ENCODE data around the gene CHST9. TPM values are rescaled to one million over a fixed set of nuclear protein-coding genes. Genes with fewer than 3 reads are reported as not detected.

CHST9 gene
- total and polyA plus RNA-seq, 10 donors = 0.87 to 23.9 (median 8.4) TPM

GRCh38 chr18:27184115-27185024 is 738 bp downstream of the CHST9 start:
- Histone ChIP-seq H3K27ac (peak overlapping the region in 6 of 8 donors; percentile 24 to 59 (median 43)), H3K36me3 (no peaks in the 10 kb centered on the region)

GRCh38 chr18:27181726-27182125 is 3.4 kb downstream of the CHST9 start:
- no peak for DNase-seq
- TF ChIP-seq POLR2AphosphoS5 (IDR thresholded peaks at IDR 0.05) = no peak
- TF ChIP-seq CTCF (IDR thresholded peaks at IDR 0.05 in 8 of 11, conservative IDR thresholded peaks at IDR 0.05 in 3 of 11) = no peak
- TF ChIP-seq POLR2A (IDR thresholded peaks at IDR 0.05) = no peak
- Histone ChIP-seq H3K4me3 (no peak overlapping the region), H3K36me3 (no peaks in the 10 kb centered on the region), H3K4me1 (no peaks in the 10 kb centered on the region), H3K27me3 (replicated peaks in 1 of 7) (peaks cover 0 to 19% (median 3%) of the 10 kb centered on the region in 7 donors), H3K9me3 (no peaks in the 10 kb centered on the region), H3K27ac (no peak overlapping the region)
- WGBS, 5 donors = 38 to 72% (median 45%) methylated on average over 1 of the region's 1 CpG
- intact Hi-C loops (cut with DNase I; ENCODE audit: low total_unique reads) = no loop called here

More at GRCh38 chr18:27184115-27185024, 738 bp downstream of the CHST9 start:
- WGBS, 5 donors = 8 to 12% (median 9%) methylated on average over 23 to 33 of the region's 33 CpGs
- no peak for TF ChIP-seq POLR2AphosphoS5 (IDR thresholded peaks at IDR 0.05)
- Histone ChIP-seq H3K4me3 (peak overlapping the region; percentile 35 to 74 (median 50)), H3K27me3 (replicated peaks in 1 of 7) (peaks cover 0 to 19% (median 3%) of the 10 kb centered on the region in 7 donors), H3K9me3 (no peaks in the 10 kb centered on the region), H3K4me1 (no peaks in the 10 kb centered on the region)
- intact Hi-C loops (cut with DNase I; ENCODE audit: low total_unique reads) = no loop called here
- peak; percentile 67 for DNase-seq

- no peaks in the 10 kb centered on the region for H3K36me3 ChIP-seq
- H3K27ac ChIP-seq = no peak overlapping the region
- intact Hi-C loops (cut with DNase I; ENCODE audit: low total_unique reads) = no loop called here
- no peak for DNase-seq
- no peaks in the 10 kb centered on the region for H3K27me3 ChIP-seq (replicated peaks in 1 of 7)
- H3K9me3 ChIP-seq = no peaks in the 10 kb centered on the region
- no peak for TF ChIP-seq POLR2AphosphoS5 (IDR thresholded peaks at IDR 0.05)
- TF ChIP-seq POLR2A (IDR thresholded peaks at IDR 0.05) = no peak
- no peak for TF ChIP-seq CTCF (IDR thresholded peaks at IDR 0.05 in 8 of 11, conservative IDR thresholded peaks at IDR 0.05 in 3 of 11)
- H3K4me3 ChIP-seq = no peak overlapping the region
- no peaks in the 10 kb centered on the region for H3K4me1 ChIP-seq
Measured at GRCh38 chr18:27178424-27178823, 6.7 kb downstream of the CHST9 start.

GRCh38 chr18:27175914-27176313 is 9.2 kb downstream of the CHST9 start:
- Histone ChIP-seq H3K4me1 (no peaks in the 10 kb centered on the region), H3K27me3 (replicated peaks in 1 of 7) (no peaks in the 10 kb centered on the region), H3K36me3 (no peaks in the 10 kb centered on the region), H3K27ac (no peak overlapping the region), H3K4me3 (no peak overlapping the region), H3K9me3 (no peaks in the 10 kb centered on the region)
- WGBS, 5 donors = 5 to 23% (median 11%) methylated on average over 1 of the region's 1 CpG
- TF ChIP-seq POLR2AphosphoS5 (IDR thresholded peaks at IDR 0.05) (no peak), CTCF (IDR thresholded peaks at IDR 0.05 in 8 of 11, conservative IDR thresholded peaks at IDR 0.05 in 3 of 11) (no peak), POLR2A (IDR thresholded peaks at IDR 0.05) (no peak)
- intact Hi-C loops (cut with DNase I; ENCODE audit: low total_unique reads) = no loop called here
- no peak for DNase-seq
